ENCODE measurements around the gene KDM4C.

DNA sequence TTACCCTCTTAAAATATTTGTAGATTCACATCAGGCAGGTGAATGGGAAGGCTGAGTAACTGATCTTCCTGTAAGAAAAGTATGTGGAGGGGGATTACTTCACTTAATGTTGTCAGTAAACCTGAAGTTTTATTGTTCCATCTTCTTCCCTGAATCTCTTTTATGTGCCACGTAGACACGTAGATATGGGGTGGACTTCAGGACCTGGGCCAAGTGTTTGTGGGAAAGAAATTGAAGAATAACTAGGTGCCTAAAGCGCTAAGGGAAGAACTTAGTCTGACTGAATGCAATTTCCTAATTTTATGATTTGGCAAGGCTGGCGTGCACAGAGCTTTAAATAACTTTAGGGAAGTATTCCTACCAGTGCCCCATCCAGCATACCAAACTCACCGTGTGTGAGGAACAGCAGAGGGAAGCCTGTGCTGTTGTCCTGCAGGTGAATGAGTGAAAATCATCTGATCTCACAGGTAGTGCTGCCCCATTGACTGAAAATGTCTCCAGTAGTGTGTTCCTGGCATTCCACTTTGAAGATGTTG lies 323.4 kb downstream of the KDM4C start:
- TF ChIP-seq POLR2AphosphoS5 (IDR thresholded peaks at IDR 0.05; ENCODE audit: low read depth, low read length) (no peak), POLR2A (IDR thresholded peaks at IDR 0.05; ENCODE audit: low read depth, low read length) (no peak)
